Measurements from ENCODE around the gene FNDC7.
"Not testable (repeated sequence)": the region's sequence is repeated elsewhere in the genome, so short reads cannot be mapped to it uniquely, and the experiment has no call there.

FNDC7 gene

DNA sequence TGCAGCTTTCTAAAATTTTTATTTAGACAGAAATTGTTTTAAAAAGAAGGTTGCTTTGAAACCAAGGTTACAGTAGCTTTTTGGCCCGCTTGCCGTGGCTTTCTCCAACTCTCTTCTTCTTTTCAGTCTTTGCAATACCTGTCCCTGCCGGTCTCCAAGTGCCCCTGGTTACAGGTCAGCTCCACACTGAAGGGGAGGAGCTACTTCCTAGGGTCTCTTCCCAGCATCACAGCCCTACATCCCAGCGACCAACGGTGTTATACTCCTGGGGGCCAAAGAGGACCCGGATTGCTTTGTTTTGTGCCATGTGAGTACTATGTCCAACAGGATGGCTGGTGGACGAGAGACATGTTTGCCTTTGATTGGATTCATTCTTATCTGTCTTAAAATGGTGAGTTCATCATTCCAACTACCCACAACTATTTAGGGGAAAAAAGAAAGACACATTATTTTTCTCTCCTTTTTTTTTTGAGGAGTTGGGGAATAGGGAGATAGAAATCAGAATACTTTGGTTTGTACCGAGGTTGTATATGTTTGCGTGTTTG is at the start of gene FNDC7:
Gene FNDC7 (plus strand): TSS at position 303 of the 545 bp plus-strand sequence. CDS start 26 bp downstream, at position 329.
- DNase-seq: no peak

- DNase-seq: no peak
Observed at GRCh38 chr1:108663074-108663473, 49.6 kb upstream of the FNDC7 start.

- DNase-seq: peak; percentile 6
Observed at GRCh38 chr1:108664481-108664880, 48.2 kb upstream of the FNDC7 start.

DNA sequence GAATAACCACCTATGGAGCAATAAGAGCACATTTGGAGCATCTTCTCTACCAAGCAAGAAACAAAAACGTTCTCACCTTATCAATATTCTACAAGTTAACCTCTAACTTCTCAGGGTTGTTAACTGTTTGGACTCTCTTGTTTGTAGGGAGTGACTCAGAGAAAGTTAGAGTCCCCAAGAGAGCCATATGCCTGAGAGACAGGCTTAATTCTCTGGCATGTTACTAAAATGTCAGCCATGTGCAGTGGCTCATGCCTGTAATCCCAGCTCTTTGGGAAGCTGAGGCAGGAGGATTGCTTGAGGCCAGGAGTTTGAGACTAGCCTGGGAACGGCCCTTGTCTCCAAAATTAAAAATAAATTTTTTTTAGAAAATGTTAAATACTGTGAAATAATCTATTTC is 47.6 kb upstream of the FNDC7 start:
- no peak for DNase-seq

GRCh38 chr1:108665771-108666170 is 46.9 kb upstream of the FNDC7 start:
- DNase-seq: no peak

DNA sequence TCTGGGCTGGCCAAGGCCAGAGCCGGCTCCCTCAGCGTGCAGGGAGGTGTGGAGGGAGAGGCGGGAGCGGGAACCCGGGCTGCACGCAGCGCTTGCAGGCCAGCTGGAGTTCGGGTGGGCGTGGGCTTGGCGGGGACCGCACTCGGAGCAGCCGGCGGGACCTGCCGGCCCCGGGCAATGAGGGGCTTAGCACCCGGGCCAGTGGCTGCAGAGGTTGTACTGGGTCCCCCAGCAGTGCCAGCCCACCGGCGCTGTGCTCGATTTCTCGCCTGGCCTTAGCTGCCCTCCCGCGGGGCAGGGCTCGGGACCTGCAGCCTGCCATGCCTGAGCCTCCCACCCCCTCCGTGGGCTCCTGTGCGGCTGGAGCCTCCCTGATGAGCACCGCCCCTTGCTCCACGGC is 45.3 kb upstream of the FNDC7 start:
- not testable (repeated sequence) for DNase-seq

GRCh38 chr1:108668777-108669176 is 43.9 kb upstream of the FNDC7 start:
- no peak for DNase-seq

GRCh38 chr1:108669679-108670078 is 43.0 kb upstream of the FNDC7 start:
- no peak for DNase-seq

DNA sequence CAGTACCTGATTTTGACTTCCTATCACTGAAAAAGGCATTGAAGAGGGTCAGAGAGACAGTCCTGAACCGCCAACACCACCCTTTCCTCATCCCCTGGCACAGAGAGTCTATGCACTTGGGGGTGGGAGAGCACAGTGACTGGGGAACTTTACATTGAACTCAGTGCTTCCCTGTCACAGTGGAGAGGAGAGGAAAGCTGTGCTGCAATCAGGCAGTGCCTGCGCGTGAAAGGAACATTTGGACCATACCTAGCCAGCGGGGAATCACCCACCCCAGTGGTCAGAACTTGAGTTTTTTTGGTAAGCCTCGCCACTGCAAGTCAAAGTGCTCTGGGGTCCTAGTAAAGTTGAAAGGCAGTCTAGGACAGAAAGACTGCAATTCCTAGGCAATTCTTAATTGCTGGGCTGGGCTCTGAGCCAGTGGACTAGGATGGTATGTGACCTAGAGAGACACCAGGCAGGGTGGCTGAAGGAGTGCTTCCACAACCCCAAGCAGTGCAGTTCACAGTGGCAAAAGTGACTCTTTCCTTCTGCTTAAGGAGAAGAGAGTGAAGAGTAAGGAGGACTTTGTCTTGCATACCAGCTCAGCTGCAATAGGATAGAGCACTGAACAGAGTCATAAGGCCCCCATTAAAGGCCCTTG is 42.5 kb upstream of the FNDC7 start:
- DNase-seq: no peak

GRCh38 chr1:108671143-108671542 is 41.6 kb upstream of the FNDC7 start:
- DNase-seq: no peak

- no peak for DNase-seq
Observed at GRCh38 chr1:108678706-108679105, 34.0 kb upstream of the FNDC7 start.

- DNase-seq: no peak
Observed at GRCh38 chr1:108679586-108680213, 33.0 kb upstream of the FNDC7 start.

DNA sequence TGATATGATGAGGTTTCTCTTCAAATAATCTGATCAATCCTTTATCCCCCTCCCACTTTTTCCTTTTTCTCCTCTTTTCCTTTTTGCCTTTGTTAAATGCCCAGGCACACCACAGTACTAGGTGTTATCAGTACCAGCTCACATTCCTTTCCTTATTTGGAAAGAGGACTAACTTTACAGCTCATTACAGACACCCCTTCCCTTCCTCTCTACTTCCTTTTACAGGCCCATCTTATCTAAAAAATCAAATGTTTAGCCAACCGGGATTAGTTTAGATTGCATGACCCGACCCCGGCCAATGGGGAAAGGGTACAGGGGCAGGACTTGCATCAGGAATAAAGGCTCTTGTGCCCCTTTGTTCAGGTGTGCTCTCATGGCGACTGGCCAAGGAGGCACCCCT is 31.0 kb upstream of the FNDC7 start:
- peak; percentile 37 for DNase-seq

DNA sequence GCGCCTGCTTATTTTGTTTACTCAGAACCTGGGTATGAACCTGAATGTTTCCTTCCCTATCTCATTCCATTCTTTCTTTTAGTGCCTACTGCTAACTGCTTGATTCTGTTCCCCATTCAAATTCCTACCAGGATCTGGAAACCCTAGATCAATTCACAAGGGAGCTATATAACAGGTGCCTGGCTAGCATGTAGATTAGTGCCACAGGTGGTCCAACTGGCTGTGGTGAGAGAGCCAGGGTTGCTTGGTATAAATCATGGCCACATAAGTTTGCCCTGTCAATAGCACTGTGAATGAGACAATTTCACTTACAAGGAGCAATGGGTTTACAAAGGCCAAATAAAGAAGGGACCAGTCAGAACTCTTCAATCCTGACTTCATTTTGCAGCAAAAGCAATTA is 27.2 kb upstream of the FNDC7 start:
- no peak for DNase-seq

DNA sequence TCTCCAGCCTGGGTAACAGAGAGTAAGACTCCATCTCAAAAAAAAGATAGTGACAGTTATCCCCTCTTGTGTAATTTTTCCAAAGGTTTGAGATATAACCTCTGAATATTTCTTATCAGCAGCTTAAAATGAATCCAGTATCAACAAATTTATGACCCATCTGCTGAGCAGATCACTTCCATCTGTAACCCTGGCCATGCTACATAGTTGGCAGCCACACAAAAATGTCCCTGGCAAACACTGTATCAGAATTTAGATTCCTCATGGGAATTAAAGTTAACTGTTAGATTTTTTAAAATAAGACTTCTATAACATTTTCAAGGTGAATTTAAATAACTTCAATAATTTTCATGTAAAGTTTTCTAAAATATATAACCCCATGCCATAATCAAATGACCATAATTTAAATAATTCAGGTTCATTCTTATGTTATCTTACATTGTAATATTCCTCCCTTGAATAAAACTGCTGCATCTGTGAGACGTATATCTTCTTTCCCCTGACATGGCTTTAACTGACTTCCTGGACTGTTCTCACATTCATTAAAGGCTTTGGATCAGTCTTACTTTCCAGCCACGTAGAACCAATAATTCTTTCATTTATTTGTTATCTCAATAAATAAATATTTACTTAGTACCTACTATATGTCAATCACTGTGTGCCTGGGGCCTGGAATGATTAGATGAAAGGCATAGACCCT is 25.9 kb upstream of the FNDC7 start:
- DNase-seq: peak; percentile 8

DNA sequence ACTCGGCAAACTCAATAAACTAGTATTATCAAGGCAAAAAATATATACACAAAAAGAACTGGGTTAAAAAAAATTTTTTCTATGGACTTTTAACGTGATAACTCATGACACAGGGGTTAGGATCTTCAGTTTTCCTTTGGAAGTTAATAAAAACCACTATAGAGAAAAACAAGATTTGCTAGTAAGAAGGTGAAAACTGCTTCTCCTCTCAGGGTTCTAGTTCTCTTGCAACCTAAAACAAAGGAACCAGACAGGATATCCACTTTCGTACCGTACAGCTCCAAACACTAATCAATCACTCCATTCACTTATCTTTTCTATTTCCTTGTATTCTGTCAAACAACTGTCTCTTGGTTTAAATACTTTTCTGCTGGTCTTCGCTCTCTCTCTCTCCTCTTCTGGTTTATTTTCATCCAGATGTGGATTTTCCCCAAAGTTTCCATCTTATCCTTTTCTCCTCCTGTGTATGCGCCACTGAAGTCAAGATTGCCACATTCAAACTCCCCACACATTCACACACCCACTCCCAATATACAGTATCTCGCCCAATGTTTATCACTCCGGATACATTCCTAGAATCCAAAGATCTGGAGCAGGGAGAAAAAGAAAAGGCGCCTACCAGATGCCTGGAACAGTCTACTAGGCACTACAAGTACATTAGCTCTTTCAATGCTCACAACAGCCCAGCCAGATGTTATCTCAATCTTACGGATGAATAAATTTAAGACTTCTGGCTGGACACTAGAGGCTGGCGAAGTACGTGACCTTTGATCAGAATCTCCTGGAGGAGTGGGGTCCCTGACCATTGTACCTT is 21.4 kb upstream of the FNDC7 start:
- peak; percentile 81 for DNase-seq

DNA sequence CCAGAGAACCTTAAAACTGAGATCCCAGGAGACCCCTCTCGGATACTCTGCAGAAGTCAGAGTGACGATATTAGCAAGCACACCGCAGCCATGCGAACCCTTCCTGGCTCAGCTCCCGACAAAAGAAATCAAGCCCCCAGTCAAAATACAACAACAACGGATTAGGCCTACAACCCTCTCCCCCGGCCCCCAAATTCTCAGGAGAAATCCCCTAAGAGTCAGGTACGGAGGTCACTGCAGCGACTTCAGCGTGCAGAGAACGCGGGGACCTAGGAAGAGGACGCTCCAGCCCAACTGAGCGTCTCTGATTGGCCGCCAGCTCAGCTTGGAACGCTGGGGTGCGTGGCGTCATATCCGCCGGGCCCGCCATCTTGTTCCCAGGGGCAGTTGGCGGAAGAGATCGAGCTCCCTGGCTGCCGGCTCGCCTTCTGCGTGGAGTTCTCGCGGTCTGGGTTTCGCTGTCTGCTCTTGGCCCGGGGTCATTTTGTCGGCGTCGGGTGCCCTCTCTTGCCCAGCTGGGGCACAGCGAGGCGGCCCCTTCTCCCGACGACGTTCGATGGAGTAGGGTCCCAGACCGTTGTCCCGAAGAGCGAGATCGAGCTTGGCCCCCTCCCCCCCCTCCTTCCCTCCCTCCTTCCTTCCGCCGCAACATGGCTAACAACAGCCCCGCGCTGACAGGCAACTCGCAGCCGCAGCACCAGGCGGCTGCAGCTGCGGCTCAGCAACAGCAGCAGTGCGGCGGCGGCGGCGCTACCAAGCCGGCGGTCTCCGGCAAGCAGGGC is 20.6 kb upstream of the FNDC7 start, which contains the start of gene PRPF38B:
Gene PRPF38B (plus strand): TSS at position 369 of the 782 bp plus-strand sequence. CDS start 282 bp downstream, at position 651.
- peak; percentile 94 for DNase-seq

DNA sequence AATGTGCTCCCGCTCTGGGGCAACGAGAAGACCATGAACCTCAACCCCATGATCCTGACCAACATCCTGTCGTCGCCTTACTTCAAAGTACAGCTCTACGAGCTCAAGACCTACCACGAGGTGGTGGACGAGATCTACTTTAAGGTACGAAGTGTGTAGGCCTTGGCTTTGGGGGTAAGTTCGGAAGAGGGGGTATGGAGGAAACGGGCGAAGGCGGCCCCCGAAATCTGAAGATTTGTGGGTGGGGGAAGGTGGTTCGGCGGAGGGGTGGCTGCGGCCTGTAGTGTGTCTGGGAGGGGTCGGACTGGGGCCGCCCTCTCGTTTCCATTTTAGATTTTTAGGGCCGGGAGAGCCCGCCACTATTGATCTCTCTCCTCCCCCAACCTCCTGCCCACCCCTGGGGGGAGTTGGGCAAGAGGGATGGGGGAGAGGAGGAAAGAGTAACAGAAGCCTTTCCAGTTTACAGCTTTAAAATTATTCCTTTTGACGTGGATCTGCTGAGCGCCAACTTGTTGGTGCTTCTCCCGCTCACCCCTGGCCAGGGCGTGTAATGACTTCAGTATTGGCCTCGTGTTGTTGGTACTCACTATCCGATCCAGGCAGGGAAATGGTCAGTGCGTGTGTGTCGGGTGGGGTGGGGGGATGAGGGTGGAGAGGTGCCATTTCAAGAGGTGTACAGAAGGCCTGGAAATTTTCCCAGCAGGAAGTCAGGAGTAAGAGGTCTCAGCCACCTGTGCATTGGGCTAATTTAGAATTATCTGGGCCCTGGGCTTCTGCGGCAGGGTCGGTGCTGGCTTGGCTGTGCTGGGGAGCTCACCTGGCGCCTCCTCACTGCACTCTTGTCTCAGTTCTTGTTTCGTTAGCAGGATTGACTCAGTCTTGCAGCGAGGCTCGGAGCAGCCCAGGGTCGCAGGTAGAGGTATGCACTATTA is 19.7 kb upstream of the FNDC7 start:
- DNase-seq: peak; percentile 81

- DNase-seq: no peak
Observed at GRCh38 chr1:108695535-108695934, 17.2 kb upstream of the FNDC7 start.

DNA sequence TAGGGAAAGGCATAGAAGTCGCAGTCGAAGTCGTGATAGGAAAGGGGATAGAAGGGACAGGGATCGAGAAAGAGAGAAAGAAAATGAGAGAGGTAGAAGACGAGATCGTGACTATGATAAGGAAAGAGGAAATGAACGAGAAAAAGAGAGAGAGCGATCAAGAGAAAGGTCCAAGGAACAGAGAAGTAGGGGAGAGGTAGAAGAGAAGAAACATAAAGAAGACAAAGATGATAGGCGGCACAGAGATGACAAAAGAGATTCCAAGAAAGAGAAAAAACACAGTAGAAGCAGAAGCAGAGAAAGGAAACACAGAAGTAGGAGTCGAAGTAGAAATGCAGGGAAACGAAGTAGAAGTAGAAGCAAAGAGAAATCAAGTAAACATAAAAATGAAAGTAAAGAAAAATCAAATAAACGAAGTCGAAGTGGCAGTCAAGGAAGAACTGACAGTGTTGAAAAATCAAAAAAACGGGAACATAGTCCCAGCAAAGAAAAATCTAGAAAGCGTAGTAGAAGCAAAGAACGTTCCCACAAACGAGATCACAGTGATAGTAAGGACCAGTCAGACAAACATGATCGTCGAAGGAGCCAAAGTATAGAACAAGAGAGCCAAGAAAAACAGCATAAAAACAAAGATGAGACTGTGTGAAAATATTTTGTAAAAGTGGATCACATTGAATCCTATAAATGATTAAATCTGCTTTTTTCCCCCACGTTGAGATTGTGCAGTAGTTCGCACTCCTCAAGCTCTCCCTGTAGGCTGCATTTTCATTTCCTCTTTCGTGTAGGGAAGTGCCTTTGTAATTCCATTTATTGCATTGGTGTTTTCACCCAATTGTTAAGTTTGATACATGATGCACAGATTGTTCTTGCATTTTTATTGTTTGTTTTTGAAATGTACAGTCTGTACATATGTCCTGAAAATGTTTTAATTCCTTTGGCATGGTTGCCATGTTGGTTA is 13.1 kb upstream of the FNDC7 start:
- no peak for DNase-seq

All from OCI-M1 (cell line).